ENCODE measurements around the gene GEMIN7.

DNA sequence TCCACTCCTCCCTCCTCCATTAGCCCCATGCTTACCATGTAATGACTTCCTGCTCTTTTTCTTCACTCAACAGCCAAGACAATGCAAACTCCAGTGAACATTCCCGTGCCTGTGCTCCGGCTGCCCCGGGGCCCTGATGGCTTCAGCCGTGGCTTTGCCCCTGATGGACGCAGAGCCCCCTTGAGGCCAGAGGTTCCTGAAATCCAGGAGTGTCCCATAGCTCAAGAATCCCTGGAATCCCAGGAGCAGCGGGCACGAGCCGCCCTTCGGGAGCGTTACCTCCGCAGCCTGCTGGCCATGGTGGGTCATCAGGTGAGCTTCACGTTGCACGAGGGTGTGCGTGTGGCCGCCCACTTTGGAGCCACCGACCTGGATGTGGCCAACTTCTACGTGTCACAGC lies 11.0 kb downstream of the GEMIN7 start:
- TF ChIP-seq EZH2 (IDR thresholded peaks at IDR 0.05; ENCODE audit: borderline replicate concordance, low read depth, low read length, poor library complexity, severe bottlenecking) (no peak), CTCF (conservative IDR thresholded peaks at IDR 0.05; ENCODE audit: low read depth, low read length) (no peak)

Data from A673 (cell line).